HEK293T (cell line): ENCODE measurements around the gene CAPN9.

Experiments used
- ELF4 ChIP-seq: fragments of 450-650 bp; IDR thresholded peaks from 2 replicates; pipeline ENCODE4 v1.6.1; 2017; ENCODE audit warnings: antibody characterized with exemption
- FOXK2 ChIP-seq: fragments of 450-650 bp; IDR thresholded peaks from 2 replicates; pipeline ENCODE4 v1.6.1; 2016; ENCODE audit warnings: mild to moderate bottlenecking
- FOXM1 ChIP-seq: fragments of 450-650 bp; IDR thresholded peaks from 2 replicates; pipeline ENCODE4 v1.6.1; 2017; ENCODE audit warnings: mild to moderate bottlenecking, borderline replicate concordance
- SP1 ChIP-seq: fragments of 450-650 bp; IDR thresholded peaks from 2 replicates; pipeline ENCODE4 v1.6.1; 2017
- SUZ12 ChIP-seq: fragments of 450-650 bp; IDR thresholded peaks from 2 replicates; pipeline ENCODE4 v1.6.1; 2016; ENCODE audit warnings: mild to moderate bottlenecking
- TARDBP ChIP-seq: fragments of 450-650 bp; IDR thresholded peaks from 2 replicates; pipeline ENCODE4 v1.6.1; 2016

DNA sequence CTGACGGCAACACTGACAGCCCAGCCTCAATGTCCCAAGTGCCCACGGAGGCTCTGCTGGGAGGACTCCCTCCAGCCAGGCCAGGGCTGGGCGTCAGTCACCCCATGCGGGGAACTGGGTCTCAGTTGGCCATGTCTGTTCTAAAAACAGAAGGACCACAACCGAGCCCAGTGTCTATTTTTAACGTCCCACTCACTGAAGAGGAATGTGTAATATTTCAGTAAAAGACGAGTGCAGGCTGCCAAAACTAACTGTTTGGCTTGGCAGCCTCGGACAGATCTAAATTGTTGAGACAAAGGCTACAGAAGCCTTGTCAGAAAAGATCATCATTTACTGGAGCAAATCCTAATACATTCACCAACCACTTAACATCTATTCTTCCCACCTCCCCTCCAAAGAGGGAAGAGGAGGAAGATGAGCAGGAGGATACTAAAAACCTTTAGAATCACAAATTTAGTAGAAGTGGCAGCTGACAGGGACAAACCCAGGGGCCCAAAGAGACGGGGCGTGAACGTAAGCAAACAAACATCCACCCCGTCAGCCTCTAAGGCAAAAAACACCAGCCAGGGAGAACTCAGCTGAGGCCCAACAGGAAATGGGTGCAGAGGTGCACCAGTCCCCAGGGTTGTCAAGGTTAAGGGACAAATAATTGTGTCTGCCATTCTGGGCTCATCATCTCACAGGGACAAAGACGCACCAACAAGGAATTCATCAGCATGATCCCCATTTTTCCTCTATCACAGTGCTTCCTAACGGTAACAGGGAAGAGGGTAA, 102.5 kb downstream of the CAPN9 start:
- TF ChIP-seq ELF4: no peak
- no peak for TF ChIP-seq SP1
- TF ChIP-seq SUZ12: no peak
- TF ChIP-seq FOXM1: no peak
- no peak for TF ChIP-seq FOXK2
- TF ChIP-seq TARDBP: no peak
